DMS79 treated with DMSO at 0.1 percent for 48 hours (cell line): ENCODE data around the gene DMWD.

Experiments
- DNase-seq: peaks from one replicate; lab custom pipeline; 2025; lab: John Stamatoyannopoulos, UW

Gene DMWD, protein sequence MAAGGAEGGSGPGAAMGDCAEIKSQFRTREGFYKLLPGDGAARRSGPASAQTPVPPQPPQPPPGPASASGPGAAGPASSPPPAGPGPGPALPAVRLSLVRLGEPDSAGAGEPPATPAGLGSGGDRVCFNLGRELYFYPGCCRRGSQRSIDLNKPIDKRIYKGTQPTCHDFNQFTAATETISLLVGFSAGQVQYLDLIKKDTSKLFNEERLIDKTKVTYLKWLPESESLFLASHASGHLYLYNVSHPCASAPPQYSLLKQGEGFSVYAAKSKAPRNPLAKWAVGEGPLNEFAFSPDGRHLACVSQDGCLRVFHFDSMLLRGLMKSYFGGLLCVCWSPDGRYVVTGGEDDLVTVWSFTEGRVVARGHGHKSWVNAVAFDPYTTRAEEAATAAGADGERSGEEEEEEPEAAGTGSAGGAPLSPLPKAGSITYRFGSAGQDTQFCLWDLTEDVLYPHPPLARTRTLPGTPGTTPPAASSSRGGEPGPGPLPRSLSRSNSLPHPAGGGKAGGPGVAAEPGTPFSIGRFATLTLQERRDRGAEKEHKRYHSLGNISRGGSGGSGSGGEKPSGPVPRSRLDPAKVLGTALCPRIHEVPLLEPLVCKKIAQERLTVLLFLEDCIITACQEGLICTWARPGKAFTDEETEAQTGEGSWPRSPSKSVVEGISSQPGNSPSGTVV

DNA sequence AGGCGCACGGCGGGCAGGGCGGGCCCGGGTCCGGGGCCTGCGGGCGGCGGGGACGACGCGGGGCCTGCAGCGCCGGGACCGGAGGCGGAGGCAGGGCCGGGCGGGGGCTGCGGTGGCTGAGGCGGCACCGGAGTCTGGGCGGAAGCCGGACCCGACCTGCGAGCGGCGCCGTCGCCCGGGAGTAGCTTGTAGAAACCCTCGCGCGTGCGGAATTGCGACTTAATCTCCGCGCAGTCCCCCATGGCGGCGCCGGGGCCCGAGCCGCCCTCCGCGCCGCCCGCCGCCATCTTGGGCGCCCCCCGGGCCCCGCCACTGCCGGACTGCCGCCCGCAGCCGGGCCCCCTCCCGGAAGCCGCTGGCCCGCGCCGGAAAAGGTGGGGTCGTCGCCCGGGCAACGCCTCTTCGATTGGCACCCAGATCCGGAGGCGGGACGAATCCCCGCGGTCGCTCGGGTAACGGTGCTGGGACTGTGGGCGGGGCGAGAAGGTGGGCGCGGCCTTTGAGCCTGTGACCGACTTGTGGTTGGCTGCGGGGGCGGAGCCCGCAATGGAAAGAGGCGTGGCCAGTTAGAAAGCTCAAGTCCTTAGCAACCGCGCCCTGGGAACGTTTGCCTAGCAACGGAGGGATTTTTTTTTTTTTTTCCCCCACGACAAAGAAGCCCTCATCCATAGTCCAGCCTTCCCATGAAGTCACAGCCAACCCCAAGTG, at the start of gene DMWD:
Gene DMWD (minus strand): TSS at position 376 of the 708 bp plus-strand sequence. CDS start 89 bp downstream, at position 287.
- DNase-seq = peak; percentile 97

DNA sequence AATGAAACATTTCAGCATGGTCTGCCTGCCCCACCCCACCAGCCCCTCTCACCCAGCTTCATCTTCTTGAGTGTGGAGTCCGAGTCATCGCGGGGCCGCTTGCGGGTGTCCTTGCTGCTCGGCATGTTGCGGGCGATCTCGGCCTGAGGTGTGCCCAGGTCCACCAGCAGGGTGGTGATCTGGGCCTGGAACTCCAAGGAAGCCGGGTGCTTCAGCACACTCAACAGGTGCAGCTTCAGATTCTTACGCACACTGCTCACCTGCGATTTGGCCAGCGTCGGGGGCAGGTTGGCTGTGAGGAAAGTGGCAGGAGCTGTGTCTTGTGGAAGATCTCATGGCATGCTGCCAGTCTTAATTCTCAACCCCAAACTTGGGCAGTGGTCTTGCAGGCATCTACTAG, 49.6 kb upstream of the DMWD start:
- DNase-seq = no peak

DNA sequence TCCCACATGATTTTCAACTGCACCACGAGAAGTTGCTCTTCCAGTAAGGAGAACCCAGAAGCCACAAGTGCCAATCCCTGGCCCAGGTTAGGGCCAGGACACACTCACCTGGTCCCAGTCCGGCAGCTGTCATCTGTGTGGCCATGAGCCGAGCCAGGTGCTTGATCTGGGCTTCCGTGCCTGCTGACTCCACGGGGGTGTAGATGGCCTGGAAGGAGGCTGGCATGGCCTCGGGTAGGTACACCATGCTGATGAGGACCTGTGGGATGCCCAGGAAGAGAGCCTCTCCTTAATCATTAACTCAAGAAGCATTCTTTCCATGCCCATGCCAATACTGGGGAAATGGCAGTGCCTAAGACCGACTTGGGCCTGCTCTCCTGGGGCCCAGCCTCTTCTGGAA, 42.3 kb upstream of the DMWD start:
- DNase-seq = no peak

DNA sequence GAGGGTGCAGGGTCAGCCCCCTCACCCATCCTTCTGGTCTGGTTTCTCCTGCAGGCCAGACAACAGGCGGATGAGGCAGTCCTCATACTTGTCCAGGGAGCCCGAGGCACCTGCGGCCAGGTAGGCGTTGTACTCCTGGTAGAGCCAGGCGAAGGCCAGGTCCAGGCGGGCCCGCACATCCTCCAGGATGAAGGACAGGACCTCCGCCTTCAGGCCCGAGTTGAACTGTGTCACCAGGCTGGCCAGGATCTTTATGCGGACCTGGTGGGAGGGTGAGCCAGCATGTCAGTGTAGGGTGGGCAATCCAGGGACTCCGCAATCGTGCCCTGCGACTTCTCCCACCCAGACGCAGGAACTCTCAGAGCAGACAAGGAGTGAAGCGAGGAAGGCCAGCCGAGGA, 36.3 kb upstream of the DMWD start:
- no peak for DNase-seq

DNA sequence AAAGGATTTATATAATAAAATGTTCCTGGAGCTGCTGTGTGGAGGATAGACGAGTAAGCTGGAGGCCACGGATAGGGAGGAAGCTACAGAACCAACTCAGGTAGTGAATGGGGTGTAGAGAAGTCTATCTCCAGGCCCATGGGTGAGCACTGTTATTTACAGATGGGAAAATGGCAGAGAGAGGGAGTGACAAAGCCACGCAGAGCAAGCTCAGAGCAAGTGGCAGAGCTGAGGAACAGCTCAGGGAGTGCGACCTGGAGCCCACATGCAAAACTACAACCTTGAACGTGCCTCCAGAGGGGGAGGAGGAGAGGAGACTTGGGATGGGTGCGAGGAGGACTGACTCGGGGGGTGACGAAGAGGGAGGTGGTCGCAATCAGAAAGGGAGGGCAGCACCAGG, 35.9 kb upstream of the DMWD start:
- DNase-seq = no peak

DNA sequence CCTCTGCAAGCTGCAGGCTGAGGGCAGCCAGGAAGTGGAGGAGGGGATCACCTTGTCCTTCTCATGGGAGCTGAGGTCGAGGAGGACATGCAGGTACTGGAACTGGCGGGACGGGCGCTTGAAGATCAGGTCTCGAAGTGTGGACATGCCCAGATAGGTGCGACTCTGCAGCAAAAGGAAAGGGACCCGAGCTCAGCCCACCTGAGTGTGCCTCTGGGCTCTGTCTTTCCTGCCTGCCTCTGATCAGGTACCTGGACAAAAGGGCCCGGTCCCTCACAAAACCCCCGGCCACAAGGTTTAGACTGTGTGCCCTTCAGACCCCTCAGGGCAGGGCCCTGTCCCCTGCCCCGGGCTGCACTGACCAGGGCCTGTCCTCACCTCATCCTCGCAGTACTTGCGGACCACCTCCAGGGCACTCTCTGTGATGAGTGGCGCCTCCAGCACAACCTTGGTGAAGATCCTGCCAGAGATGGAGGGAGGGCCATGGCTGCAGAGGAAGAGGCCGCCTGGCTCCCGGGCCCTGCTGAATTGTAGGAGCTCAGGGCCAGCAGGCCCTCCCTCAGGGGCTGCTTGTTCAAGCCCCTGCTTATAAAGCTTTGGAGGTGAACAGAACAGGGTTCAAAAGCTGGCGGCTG, 34.9 kb upstream of the DMWD start:
- DNase-seq = no peak

DNA sequence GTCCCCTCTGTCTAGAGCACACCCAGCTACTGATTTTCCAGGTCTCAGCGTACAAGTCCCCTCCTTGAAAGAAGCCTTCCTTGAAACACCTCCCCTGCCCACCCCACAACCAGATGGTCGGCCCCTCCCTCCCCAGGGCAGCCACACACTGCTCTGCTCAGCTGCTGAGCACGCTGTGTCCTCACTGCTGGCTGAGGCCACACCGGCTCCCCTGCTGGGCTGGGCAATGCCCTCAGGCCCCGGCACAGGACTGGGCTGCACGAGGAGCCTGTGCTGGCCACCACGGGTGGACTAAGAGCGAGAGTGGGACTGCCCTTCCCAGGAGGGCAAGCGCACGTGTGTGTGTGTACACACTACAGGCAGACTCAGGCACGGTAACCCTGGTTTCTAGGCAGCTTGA, 34.3 kb upstream of the DMWD start:
- DNase-seq = no peak

DNA sequence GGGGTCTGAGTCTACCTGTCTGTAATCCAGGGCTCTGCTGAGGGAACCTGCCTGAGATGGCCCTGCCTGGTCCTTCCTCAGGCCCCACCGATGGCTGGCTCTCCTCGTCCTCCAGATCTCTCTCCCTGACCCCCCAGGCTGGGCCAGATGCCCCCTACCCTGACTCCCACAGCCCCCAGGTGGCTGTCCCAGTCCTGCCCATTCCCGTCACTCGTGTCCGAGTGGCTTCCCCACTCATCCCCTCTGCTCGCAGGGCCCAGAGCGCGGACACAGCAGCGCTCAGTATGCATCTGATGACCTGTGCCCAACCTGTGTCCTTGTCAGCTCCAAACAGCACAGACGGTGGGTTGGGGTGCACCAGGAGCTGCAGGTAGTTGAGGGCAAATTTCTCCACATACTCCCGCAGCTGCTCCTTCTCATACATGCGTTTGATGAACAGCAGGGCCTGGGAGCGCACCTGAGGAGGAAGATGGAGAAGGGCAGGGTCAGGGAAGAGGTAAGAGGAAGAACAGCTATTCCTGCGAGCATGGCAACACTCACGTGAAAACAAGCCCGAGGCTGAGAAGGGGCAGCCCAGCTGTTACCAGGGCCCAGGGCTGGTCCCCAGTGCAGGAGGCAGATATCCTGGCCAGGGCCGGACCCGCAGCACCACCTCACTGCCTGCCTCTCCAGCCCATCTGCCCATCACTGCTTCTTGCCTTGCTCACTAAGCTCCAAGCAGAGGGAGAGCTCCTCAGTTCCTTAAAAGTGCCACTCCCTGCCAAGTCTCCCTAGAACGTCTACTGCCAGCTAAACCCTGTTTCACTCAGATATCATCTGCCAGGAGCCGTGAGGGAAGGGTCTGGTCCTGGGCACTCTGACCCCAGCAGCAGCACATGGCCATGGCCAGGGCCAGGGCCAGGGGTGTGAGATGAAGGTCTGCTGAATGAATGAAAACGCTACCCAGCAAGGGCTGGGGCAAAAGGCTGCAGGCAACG, 33.6 kb upstream of the DMWD start:
- no peak for DNase-seq

DNA sequence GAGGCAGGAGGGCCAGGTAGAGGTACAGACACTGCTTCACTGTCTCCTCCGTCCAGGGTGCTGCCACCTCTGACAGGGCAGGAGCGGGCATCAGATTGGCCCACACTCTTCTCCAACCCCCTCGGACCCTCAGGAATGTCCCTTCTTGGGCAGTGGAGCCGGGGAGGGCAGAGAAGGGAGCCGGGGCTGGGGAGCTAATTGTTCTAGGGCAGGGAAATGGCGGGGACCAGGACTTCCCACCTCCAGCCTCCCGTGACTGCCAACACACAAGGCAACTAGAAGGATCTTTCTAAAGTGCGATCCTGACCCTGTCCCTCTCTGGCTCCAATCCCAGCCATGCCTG, 32.6 kb upstream of the DMWD start:
- no peak for DNase-seq

DNA sequence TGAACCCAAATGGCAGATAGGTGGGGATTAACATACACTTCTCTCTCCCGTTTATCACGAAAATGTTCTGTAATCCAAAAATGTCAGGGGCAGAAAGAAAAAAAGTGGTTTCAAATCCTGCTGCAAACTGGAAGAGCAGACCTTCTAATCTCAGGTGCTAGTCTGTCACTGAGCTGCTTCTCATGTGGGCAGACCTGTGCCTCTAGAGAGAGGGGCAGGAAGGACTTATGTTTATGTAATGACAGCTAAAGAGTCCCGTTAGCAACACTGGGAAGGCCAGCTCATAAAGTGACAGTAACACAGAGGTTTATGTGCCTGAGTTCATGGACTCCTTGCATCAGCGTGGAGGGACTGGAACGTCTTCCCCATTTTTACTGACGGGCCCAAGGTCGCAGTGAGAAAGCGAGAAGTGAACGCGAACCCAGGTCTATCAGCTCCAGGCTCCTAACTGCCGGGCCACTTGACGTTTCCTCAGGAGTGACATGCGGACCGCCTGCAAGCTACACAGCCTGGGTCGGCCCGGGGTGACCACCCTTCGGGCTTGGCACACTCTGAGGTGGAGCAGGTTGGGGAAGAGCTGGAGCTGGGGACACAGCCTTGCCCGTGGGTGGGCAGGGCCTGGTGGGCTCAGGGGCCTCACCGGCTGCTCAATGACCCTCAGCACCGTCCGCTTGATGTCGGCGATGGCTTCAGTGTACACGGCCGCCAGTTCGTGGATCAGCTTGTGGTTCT, 32.1 kb upstream of the DMWD start:
- DNase-seq = no peak

DNA sequence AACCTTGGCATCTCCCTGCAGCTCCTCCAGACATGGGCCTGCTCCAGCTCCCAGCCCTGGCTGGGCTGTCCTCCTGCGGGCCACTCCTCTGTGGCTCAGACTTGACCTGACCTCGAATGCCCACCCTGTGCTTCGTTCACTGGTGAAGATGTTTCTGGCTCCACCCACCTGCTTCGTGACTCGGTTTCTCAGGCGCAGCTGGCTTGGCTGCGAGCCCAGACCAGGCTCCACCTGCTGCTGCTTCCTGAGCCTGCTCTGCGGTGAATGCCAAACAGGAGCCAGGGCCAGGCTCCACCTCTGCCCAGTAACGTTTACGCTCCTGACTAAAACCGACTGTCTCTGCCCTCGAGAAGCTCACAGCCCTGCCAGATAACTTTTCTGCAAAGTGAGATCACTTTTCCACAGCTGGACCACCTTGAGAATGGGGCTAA, 31.4 kb upstream of the DMWD start:
- peak; percentile 72 for DNase-seq

DNA sequence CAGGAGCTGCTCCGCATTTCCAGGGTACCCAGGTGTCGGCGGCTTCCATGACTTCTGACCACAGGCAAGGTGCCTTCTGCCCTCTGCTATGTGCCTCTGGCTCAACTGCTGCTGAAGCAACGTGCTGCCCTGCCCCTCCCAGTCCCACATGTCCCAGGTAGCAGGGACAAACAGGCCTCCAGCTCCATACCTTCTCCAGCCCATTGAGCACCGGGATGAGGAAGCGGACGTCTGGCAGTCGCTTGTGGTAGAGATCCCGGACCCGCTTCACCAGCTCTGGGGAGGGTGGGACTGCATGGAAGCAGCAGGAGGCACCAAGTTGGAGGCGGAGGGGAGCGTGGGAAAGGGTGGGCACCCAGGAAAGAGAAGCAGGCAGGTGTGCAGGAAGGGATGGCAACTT, 30.5 kb upstream of the DMWD start:
- DNase-seq = no peak

DNA sequence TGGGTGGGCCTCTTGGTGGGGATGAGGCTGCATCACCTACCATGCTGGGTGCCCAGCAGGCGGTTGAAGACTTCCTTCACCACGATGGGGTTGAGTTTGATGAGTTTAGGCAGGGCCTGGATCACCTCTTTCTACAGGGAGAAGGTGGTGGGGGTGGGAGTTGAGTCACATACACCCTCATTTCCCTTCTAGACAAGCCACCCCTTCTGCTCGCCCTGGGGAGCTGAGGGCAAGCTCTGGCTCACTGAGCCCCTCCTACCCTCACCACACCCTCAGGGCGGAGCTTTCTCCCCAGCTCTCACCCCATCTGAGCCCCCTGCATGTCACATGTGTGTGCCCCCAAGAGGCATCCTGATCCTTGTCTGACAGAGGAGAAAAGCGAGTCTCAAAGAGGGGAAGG, 30.1 kb upstream of the DMWD start:
- DNase-seq = no peak

DNA sequence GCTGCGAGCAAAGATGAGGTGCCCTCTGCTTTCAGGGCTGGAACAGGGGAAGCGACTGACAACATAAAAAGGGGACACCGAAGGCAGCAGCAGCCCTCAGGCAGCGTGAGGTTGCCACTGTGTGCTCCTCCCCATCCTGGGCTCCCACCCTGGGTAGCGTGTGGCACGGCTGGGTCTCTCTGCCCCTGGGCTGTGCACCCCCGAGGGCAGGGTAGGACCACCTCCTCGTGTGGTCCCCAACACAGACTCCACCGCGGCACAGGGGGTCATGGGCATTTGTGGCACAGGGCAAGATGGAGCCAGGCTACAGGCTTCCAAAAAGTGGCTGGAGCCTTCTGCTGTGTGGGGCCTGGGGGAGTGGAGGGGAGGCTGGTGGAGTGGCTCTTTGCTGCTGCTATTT, 28.9 kb upstream of the DMWD start:
- no peak for DNase-seq

DNA sequence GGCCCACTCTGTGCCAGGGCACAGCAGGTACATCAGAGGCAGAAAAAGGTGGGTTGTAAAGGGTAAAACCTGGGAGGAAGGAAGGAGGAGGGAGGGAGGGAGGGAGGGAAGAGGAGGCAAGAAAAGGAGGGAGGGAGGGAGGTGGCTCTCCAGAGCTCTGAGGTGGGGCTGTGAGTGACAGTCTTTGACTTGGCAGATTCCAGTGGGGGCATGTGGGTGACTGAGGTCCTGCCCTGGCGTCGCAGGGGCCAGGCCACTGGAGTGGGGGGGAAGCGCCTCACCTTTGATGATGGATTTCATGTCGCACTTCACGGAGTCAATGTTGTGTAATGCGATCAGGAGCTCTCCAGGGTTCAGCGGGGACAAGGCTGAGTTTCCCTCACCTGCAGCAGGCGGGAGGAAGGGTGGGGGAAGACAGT, 28.5 kb upstream of the DMWD start:
- DNase-seq = no peak

DNA sequence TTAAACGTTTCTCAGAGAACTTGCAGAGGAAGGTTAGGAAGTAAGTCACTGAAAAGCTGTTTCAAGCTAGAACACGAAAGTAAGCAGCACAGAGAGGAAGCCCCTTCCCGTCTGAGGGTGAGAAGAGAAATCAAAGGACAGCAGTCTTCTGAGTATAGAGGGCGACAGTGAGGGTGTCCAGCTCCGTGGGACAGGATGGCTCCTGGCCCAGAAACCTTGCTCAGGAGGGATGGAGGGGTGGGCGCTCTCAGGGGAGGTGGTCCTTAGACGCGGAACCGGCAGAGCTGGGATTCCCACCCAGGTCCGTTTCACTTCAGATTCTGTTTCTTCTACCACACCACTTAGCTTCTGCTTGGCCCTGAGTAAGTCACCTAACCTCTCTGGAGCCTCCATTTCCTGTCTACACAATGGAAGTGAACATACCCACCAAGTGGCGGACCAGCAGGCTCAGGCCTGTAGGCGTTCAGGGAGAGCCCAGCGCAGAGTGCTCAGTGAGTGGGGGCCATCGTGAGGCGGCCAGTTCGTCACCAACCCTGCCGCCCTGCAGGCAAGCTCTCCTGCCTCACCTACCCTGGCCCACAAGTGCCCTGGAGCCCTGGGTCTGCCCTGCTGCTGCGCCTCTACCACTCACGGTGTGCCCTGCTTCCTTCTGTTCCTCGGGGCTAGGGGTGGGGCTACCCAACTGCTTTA, 27.9 kb upstream of the DMWD start:
- DNase-seq = no peak

DNA sequence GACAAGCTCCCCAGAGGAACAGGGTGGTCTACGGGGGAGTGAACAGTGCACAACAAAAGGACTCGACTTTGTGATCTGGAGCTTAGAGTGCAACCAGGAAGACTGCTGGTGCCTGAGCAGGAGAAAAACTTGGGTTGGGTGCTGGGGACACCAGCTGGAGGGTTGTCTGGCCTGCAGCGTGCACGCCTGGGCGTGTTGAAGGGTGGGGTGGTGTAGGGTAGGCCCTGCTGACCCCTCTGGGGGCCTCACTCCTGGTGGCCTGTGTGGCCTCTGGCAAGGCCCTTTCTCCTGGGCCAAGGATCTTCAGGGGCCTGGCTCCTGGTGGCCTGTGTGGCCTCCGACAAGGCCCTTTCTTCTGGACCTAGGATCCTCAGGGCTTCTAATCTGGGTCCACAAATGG, 27.1 kb upstream of the DMWD start:
- DNase-seq = no peak

DNA sequence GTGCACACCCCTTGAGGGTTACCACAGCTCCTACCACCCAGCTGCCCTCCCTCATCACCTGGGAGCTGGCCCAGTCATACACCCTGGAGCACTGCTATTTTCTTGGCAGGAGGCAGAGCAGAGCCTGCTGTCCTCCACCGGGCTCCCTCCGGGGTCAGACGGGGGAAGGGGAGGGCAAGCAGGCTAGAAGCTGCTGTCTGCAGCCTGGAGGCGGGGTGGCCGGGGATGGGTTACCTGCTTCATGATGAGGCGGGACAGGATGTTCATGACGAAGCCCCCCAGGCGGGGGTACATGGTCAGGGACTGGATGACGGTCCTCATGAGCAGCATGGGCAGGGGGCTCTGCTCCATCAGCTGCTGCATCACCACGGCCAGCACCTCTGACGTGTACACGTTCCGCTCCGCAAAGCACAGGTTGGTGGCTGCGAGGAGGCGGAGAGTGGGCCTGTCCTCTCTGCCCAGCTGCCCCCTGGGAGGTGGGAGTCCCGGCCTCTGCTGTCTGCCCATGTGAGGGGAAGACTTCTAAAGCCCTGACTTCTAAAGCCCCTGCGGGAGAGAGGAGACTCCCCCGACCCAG, 25.2 kb upstream of the DMWD start:
- peak; percentile 12 for DNase-seq

DNA sequence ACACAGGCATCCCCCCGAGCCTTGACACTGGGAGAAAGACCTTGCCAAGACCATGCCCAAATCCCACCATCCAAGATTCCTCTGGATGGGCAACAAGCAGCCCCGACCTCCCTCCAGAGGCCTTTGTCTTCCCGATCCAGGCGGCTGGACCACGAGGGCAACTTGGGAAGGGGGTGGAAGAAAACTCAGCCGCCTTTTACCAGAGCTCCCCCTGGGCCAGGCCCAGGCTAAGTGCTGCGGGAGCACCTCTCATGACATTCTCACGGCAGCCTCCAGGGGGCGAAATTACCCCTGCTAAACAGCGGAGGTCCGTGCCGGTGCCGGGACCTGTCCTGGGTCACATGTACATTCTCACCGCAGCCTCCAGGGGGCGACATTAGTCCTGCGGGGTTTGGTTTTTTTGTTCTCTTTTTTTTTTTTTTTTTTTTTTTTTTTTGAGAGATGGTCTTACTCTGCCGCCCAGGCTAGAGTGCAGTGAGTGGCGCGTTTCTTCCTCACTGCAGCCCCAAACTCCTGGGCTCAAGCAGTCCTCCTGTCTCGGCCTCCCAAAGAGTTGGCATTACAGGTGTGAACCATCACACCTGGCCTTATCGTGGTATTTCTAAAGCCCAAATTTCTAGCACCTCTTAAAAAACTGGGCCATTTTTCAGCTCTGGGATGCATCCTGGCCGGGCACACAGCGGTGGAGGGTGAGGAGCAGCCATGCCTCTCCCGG, 24.5 kb upstream of the DMWD start:
- DNase-seq = peak; percentile 57
